ENCODE measurements around the gene TMEM260.
"Not testable (repeated sequence)": the region's sequence is repeated elsewhere in the genome, so short reads cannot be mapped to it uniquely, and the experiment has no call there.

The TMEM260 gene

DNA sequence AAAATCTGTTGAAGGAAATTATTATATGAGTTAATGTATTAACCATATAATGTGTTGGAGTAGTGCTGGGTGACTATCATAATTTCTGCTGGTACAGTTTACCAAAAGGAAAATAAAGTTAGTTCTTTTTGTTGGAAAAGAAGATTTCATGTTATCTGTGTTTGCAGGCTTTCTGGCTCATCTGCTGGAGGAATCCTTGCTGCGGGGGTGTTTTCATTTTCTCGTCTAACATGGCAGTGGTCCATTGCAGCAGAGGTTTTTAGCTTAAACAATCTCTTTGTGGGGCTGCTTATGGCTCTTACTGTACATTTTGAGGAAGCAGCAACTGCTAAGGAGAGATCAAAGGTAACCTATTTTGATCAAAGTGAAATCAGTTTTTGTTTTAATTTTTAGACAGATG is 24.1 kb downstream of the TMEM260 start:
- no peak for DNase-seq

DNA sequence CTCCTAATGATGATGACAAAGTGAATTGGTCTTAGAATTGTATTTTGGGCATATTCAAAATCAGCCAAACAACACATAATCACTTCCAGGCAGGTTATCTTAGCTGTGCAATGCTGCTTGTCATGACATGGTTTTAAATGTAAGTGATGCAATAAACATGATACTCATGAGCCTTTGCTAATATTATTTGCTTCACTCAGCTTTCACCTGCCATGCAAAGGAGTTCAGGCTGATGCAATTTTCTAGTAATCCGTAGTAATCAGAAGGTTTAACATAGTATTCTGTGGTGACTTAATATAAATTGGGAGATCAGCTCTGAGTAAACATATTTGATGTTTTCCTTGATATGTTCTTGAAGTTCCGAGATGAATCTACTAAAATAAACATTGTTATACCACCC is 29.1 kb downstream of the TMEM260 start:
- no peak for DNase-seq

DNA sequence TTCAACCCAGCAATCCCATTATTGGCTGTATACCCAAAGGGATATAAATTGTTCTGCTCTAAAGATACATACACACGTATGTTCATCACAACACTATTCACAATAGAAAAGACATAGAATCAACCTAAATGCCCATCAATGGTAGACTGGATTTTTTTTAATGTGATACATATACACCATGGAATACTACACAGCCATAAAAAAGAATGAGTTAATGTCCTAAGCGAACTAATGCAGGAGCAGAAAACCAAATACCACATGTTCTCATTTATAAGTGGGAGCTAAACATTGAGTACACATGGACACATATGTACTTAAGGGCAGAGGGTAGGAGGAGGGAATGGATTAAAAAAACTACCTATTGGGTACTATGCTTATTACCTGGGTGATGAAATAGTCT is 32.1 kb downstream of the TMEM260 start:
- DNase-seq: not testable (repeated sequence)

DNA sequence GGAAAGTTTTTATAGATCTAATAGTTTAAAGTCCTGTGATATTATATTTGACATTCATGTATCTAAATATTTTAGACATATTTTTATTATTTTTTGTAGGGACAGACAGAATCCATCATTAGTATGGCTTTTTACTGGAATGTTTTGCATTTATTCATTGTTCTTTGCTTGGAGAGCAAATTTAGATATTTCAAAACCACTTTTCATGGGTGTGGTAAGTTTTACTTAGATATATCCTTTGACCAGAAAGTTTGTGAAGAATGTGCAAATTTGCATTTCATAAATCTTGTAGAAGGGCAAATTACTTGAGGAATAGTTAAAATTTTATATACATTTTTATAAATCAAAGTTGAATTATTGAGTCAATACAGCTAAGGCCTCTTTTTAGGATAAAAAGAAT is 37.5 kb downstream of the TMEM260 start:
- DNase-seq: no peak

DNA sequence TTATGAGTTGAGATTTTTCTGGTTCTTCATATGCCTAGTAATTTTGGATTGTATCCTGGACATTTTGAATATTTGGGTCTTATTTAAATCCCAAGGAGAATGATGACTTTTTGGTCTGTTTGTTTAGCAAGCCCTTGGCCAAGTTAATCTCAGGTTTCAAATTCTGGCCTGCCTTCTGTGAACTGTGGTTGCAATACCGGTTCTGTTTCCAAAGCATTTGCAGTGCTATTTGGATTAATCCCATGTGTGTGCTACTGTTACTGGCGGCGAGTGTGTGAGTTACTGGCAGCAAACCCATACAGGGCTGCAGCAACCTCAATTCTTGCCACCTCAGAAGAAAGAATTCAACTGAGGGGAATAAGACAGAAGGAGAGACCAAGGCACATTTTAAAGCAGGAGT is 51.1 kb downstream of the TMEM260 start:
- DNase-seq: no peak

DNA sequence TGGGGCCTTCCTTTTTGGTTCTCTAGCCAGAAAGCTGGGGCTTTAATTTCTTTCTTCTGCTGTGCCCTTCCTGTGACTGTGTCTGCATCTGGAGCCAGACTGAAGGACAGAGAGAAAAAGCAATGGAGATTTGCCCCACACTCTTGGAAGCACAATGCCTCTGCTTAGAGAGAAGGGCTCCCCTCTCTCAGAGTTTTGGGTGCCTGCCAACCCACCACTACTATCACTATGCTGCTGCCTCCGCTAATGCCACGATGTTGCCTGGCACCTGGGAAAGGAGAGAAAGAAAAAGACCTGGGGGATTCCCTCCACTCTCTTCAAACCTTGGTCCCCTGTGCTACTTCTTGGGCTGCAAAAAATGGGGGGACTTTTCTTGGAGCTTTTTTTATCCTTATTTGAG is 52.6 kb downstream of the TMEM260 start:
- DNase-seq: no peak

DNA sequence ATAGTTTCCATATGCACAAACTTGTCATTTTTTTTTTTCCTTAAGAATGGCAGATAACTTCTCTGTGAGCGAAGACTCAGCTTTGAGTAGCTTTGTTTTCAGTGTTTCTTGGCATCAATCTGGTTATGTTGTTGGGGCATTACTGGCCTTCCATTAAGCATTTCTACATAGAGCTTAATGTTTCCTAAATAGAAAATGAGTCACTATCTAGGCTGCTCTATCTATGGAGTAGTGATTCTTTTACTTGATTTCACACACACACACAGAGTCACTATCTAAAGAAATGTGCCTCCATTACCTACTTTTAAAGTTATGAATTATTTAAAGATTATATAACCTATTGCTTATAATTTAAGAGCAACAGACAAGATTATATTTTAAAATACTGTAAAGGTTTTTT is 53.9 kb downstream of the TMEM260 start:
- DNase-seq: no peak

DNA sequence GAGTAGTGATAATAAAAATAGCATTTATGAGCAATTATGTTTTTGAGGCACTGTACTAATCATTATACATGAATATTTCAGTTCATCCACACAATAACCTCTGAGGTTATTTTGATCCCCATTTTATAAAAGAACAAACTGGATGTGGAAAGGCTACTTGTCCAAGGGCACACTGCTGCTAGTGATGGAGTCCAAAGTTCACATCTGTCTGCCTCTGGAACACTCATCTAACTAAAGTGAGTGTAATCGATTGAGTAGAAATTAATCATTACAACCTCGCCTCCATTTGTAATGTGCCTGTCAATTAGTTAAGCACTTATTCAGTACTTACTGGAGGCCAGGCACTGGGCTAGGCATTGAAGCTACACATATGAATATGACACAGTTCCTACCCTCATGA is 55.4 kb downstream of the TMEM260 start:
- no peak for DNase-seq

DNA sequence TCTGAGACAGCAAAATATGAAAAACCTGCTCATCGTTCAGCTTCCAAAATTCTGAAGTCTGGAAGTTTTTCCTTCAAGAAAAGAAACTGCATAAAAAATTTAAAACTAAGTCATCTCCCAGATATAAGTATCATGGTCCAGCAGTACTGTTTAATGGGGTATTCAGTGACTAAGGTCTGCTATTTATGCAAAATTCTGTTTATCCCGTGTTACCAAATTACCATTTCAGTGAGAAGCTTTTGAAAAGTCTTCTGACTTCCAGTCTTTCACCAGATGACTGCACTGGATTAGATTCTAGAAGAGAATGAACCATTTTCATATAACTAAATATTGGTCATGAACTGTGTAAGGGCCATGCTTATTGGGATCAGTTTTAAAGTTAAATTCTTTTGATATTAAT is 67.9 kb downstream of the TMEM260 start:
- no peak for DNase-seq

DNA sequence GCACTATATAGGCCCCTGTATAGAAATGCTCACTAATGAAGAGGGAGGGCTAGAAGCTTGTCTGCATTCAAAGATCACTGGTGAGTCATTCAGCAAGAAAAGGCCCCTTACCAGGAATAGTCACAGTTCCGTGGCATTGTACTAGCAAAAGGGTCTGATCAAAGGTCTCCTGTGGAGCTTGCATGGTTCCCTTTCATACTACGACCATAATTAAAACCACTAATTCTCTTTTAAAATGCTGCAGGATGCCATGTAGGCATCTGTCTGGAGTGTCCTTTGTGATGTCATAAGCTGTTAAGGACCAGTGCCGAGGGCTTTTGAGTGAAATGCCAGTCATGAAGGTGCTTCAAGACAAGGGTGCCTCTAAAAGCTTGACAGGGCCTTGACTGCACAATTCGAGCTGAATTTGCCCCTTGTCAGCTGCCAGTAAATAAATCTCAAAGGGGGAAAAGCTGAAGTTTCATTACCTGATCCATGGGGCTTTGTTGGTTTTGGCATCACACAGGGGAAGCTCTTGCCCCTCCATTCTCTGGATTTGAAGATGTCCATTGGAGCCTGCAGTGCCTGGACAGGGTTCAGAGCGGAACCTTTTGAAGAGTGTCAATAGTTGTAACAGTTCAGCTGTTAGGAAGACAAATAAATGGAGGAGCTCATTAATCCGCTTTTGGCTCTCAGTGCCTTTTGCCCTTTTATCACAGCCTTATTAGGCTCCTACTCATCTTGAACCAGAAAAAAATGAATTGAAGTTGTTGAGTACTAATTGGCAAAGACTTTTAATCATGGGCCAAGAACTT is 69.1 kb downstream of the TMEM260 start:
- DNase-seq: no peak

DNA sequence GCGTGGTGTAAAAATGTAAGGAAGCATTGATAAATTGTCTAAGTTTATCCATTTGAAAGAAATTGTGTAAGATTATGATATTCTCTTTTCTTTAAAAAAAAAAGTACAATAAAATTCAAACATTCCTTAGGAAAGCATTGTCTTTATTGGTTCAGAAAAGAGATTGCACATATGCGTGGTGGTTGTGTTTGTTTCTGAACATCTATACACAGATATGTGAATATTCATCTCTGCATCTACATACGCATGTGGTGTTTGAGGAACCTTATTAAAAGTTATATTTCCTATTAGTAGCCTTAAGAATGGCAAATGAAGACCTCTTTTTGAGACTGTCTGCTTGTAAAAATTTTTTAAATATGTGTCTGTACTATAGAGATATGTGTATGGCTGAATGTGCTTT is 69.8 kb downstream of the TMEM260 start:
- no peak for DNase-seq

DNA sequence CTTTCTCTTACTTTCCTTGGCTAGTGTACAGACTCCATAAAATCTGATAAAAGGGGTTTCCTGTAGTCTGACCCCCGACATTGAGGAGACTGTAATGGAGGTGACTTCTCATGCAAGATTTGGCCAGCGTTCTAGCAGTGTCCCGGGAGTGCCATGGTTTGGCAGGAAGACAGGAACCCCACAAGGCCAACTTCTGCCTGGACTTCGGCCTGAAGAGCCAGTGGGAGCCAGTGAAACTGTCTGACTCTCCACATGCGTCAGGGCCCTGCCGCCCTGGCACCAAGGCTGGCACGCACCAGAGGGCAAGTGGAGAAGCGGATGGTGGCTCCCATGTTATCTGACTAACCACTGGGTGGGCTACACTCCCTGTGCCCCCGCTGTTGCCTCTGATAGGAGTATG is 70.5 kb downstream of the TMEM260 start:
- no peak for DNase-seq

DNA sequence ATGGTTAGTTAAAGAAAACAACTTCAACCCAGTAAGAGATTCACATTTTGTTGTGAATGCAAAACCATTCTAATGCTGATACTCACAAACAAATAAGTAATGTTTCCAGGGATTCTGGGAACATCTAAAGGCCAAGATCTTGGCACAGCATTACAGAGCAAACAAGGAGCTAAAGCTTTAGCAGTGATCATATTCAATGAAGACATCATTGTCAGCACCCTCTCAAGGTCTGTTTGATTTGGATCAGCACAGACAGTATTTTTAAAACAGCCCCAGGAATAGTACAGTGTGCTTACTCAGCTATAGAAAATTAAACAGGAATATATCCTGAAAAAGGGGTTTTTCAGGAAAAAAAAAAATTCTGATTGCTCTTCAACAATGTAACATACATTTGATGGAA is 71.4 kb downstream of the TMEM260 start:
- no peak for DNase-seq

DNA sequence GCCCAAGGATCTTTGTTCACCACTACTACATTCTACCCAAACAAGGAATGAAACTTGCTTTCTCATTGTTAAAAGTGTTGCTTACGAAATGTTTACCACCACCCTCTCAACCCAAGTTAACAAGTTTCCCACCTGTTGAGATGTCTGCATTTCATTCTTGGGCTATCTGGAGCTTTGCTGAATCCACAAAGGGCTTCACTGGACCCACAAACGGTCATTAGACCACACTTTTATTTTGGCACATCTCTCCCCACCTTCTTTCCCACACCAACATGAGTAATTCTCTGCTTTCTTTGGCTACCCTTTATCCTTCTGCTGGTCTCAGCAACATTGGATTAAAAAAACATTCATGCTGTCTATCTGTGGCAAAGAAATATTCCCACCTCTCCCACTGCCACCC is 78.0 kb downstream of the TMEM260 start:
- no peak for DNase-seq

DNA sequence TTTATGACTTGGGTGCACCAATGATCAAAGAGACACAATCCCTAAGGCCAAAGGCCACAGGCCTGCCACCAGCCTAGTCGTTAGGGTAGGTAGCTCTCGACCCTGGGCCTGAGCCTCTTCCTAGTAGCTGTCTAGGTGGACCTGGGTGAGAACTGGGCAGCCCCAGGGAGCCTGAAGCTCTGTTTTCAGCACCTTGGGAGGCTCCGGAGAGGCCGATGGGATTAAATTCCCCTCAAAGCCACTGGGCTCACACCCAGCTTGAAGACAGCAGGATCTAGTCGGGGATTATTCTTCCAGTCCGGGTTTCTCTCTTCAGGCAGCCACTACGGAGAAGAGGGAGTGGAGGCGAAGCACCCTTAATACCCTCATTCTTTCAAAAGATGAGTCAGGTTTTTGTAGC is 79.8 kb downstream of the TMEM260 start:
- no peak for DNase-seq

DNA sequence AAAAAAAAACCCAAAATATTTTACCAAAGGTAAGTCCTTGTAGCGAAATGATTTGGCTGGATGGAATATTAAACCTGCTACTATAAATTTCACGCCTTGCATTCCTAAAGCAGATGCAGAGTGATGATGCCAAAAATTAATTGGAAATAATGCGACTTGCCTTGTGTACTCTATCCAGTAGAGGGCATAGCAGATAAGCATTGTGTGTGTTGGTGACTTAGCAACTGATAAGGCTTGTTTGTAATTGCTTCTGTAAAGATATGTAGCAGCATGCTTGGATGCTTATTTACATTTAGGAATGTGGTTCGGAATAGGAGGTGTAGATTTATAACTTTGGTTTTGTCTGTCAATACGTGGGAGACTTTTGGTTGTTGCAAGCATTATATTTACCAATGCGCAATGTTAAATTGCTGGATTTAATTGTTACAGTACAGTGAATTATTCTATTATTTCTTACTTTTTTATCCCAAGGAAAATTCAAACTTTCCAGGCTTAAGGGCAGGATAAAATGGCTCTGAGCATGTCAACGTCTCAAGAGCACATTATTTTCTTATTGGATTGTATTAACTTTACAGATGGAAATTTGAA is 80.5 kb downstream of the TMEM260 start:
- no peak for DNase-seq

DNA sequence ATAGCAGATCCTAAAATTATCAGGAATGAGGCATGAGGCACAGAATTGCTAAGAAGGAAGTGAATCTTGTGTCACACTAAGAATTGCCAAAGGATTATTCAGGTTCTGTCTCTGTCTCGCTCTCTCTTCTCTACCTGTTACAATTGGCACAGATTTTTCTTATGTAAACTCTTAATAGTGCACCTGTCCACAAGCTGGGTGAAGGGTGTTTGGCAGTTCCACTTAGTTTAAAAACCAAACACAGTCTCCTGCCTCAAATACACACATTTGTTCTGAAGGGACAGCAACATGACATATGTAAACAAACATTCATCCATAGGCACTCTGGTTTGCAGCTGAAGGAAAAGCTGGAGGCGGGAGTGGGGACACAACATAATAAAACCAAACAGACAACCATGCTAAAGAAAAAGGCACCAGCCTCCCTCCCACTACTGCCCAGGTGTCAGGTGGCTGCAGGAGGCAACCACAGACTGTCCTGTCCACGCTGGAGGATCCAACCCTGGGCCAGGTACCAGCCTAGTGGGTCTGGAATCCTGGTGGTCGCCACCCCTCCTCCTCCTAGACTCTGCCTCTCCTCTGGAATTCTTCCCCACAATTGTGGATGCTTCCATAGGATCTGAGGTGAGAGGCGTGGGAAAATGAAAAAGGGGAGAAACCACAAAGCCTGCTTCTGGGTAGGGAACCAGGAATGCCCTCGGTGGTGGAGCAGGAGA is 81.2 kb downstream of the TMEM260 start:
- no peak for DNase-seq

DNA sequence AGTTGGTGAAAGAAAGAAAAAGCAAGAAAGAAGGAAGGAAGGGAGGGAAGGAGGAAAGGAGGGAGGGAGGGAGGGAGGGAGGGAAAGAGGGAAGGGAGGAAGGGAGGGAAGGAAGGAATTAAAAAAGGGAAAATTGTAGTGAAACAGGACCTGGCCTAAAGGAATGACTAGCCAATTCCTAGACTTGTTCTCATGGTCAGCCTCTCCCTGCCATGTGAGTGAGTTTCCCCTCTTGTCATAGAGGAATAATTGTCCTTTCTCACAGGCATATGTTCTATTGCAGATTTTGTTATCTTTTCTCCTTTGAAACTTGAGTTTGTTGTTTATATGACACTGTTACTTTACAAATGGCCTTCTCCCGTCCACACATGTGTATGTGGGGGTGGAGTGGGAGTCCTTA is 81.9 kb downstream of the TMEM260 start:
- no peak for DNase-seq

DNA sequence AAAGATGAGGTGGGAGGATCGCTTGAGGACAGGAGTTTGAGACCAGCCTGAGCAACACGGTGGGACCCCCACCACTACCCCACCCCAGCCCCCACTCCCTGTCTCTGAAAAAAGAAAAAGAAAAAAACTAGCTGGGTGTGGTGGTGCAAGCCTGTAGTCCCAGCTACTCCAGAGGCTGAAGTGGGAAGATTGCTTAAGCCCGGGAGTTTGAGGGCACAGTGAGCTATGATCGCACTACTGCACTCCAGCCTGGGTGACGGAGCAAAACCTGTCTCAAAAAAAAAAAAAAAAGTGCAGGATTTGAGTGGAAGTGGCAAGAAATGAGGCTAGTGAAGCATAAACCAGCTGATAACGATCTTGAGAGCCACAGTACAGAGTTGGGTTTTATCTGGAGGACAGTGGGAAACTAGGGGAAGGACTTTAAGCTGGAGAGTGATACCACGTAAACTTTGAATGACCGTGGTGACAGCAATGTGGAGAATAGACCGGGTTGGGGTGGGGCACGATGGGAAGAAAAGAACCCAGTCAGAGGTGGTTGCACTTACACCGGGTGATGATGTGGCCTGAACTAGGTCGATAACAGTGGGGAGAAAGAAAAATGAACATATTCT is 85.3 kb downstream of the TMEM260 start:
- no peak for DNase-seq

DNA sequence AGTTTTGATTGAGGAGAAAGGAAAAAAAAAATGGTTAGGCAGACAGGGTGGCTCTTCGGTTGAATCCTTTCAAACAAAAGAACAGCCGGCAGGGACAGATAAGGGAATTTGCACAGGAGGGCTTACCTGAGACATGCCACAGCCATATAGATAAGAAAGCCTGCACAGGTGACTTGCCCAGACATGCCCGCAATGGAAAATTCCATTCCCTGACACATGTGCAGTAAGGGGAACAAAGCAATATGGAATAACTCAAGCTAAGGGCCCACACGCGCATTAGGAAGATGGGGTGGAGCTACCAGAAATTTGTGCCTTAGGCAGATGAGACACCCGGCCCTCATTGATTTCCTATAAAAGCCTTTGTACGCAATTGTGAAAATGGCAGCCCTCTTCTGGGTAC is 86.7 kb downstream of the TMEM260 start:
- DNase-seq: no peak

DNA sequence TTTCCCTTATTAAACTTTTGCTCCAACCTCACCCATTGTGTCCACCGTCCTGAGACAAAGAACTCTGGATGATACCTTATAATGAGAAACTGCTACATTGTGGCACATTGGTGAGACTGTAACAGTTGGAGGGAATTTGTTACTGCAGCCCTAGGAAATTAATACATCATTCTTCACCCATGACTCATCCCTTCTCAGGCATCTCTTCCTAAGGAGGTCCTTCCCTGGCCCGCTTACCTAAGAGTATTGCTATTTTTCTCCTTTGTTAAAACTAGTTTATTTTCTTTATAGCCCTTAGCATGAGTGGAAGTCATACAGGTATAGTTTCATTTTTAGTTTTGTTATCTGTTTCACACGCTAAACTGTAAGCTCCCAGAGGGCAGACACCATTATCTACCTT is 87.1 kb downstream of the TMEM260 start:
- DNase-seq: no peak

DNA sequence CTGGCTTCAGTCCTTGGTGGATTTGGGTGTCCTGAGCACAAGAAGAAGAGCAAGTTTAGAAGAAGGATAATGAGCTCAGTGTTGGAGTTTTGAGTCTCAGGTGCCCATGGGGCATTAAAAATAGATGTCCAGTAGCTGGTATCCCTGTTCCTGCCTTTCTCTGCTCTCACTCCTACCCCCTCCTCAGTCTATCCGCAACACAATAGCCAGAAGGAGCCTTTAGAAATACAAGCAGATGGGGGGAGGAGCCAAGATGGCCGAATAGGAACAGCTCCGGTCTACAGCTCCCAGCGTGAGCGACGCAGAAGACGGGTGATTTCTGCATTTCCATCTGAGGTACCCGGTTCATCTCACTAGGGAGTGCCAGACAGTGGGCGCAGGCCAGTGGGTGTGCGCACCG is 87.7 kb downstream of the TMEM260 start:
- not testable (repeated sequence) for DNase-seq

DNA sequence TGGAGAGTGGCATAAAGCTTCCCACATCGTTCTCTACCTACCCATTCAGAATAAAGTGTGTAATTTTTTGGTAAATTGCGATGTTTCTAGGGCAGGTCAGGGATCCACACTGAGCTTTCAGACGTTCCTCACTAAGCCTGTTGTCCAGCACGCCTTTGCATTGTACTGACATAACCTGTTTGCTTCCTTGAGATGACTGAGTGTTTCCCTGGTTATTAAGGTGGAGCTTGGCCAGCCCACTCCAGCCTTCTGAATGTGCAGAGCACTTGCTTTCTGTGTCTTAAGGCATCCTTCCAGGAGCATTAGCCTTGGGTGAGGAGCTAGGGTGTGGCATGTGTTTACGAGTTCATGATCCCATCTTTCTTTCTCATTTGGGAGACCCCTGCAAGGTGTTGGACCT is 96.4 kb downstream of the TMEM260 start:
- no peak for DNase-seq

DNA sequence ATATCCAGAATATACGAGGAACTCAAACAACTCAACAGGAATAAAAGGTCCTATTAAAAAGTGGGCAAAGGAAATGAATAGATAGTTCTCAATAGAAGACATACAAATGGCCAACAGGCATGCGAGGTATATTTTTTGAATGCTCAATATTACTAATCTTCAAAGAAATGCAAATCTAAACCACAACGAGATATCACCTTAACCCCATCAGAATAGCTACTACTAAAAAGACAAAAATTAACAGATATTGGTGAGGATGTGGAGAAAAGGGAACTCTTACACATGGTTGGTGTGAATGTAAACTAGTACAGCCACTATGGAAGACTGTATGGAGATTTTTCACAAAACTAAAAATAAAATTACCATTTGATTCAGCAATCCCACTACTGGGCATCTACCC is 99.2 kb downstream of the TMEM260 start:
- DNase-seq: no peak
